Fibroblast of skin of left quadriceps (primary cell): ENCODE results near the gene NAPSA.

ENCODE experiments used
- DNase-seq, 2 experiments: peaks; one replicate each; pipeline ENCODE4 v3.0.0-alpha.2; 2013; ENCODE audit warnings: low read depth in 2 of 2

The NAPSA gene

GRCh38 chr19:50317115-50317514, 48.3 kb downstream of the NAPSA start:
- DNase-seq = no peak

- DNase-seq = no peak
Measured at GRCh38 chr19:50315773-50316448, 49.5 kb downstream of the NAPSA start.

GRCh38 chr19:50314724-50315708, 50.4 kb downstream of the NAPSA start:
- no peak for DNase-seq

- no peak for DNase-seq
Measured at GRCh38 chr19:50313812-50314536, 51.5 kb downstream of the NAPSA start.

- DNase-seq = no peak
Measured at GRCh38 chr19:50312967-50313811, 52.2 kb downstream of the NAPSA start.

- no peak for DNase-seq
Measured at GRCh38 chr19:50311723-50312635, 53.5 kb downstream of the NAPSA start.

- no peak for DNase-seq
Measured at GRCh38 chr19:50310759-50311465, 54.5 kb downstream of the NAPSA start.

GRCh38 chr19:50309396-50310125, 55.9 kb downstream of the NAPSA start:
- no peak for DNase-seq

- DNase-seq = no peak
Measured at GRCh38 chr19:50308991-50309390, 56.4 kb downstream of the NAPSA start.
